ENCODE data around the gene FMN1. TPM values are rescaled to one million over a fixed set of nuclear protein-coding genes. Genes with fewer than 3 reads are reported as not detected.

The FMN1 gene
- total and polyA plus RNA-seq, 2 of the 13 experiments (the other 11 are each of a cell fraction or from before 2014, with no cell fraction given) = 0.20 to 0.60 TPM

DNA sequence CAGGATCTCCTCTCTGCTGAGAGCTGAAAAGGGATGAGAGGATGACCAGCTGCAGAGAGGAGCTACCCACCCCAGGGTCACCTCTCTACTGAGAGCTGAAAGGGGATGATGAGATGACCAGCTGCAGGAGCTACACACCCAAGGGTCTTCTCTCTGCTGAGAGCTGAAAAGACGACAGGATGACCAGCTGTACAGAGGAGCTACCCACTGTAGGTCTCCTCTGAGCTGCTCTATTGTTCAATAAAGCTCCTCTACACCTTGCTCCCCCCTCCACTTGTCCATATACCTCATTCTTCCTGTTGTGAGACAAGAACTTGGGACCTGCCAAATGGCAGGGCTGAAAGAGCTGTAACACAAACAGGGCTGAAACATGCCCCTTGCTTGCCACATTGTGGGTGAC is 149.9 kb downstream of the FMN1 start:
- intact Hi-C loops (cut with micrococcal nuclease; ENCODE audit: unreplicated experiment) = no loop called here
- no peaks in the 10 kb centered on the region for H3K27me3 ChIP-seq (ENCODE audit: control insufficient read depth in 1 of 2, insufficient read depth in 2 of 2, low read length in 2 of 2)
- H3K4me2 ChIP-seq (ENCODE audit: low read depth, low read length) = no peak overlapping the region
- H3K27ac ChIP-seq (ENCODE audit: extremely low read length, insufficient read depth, low read length) = no peak overlapping the region
- H3K9ac ChIP-seq (ENCODE audit: insufficient read depth, low read depth, low read length) = no peak overlapping the region
- no peaks in the 10 kb centered on the region for H3K79me2 ChIP-seq (ENCODE audit: insufficient read depth, low read length)
- in situ Hi-C loops (cut with HindIII; ENCODE audit: extremely low pct_ligation_motif_present, low pct_unique_long_range_greater_than_20kb) = no loop called here
- no peaks in the 10 kb centered on the region for H3K36me3 ChIP-seq (replicated peaks in 1 of 2; ENCODE audit: control insufficient read depth in 1 of 2, insufficient read depth in 2 of 2, low read length in 2 of 2)
- WGBS (ENCODE audit: low lambda C conversion rate) = no CpG with 5 or more reads among the region's 1 CpG
- no peaks in the 10 kb centered on the region for H3K4me1 ChIP-seq (ENCODE audit: insufficient read depth, low read length)
- H4K20me1 ChIP-seq (ENCODE audit: insufficient read depth, low read length) = no peaks in the 10 kb centered on the region
- CTCF ChIA-PET (ENCODE audit: low intra/inter-chr PET ratio, low total read pairs) = no interaction called here
- POLR2A ChIA-PET = no interaction called here
- H3K4me3 ChIP-seq (replicated peaks in 1 of 3; ENCODE audit: insufficient read depth in 1 of 3, low read depth in 2 of 3, low read length in 3 of 3) = no peak overlapping the region
- BruUV-seq (replicated peaks) = no TSS peak
- TF ChIP-seq THAP11 (CRISPR knock-in tag; IDR thresholded peaks at IDR 0.05) (no peak), ZNF775 (CRISPR knock-in tag; IDR thresholded peaks at IDR 0.05; ENCODE audit: borderline replicate concordance) (no peak), HNF4G (IDR thresholded peaks at IDR 0.05; ENCODE audit: borderline replicate concordance, low read depth, low read length) (no peak), HNF4G (CRISPR knock-in tag; IDR thresholded peaks at IDR 0.05; ENCODE audit: borderline replicate concordance, low read depth) (no peak), ZNF138 (CRISPR knock-in tag; IDR thresholded peaks at IDR 0.05; ENCODE audit: low read depth) (no peak), SCMH1 (CRISPR knock-in tag; IDR thresholded peaks at IDR 0.05; ENCODE audit: borderline replicate concordance) (no peak), ZNF773 (CRISPR knock-in tag; IDR thresholded peaks at IDR 0.05; ENCODE audit: borderline replicate concordance) (no peak), ZNF713 (CRISPR knock-in tag; IDR thresholded peaks at IDR 0.05) (no peak), HMGA1 (CRISPR knock-in tag; conservative IDR thresholded peaks at IDR 0.05) (no peak), ZNF639 (CRISPR knock-in tag; conservative IDR thresholded peaks at IDR 0.05) (no peak), MZF1 (CRISPR knock-in tag; IDR thresholded peaks at IDR 0.05; ENCODE audit: borderline replicate concordance) (no peak)
- TF ChIP-seq, protein P1, sequence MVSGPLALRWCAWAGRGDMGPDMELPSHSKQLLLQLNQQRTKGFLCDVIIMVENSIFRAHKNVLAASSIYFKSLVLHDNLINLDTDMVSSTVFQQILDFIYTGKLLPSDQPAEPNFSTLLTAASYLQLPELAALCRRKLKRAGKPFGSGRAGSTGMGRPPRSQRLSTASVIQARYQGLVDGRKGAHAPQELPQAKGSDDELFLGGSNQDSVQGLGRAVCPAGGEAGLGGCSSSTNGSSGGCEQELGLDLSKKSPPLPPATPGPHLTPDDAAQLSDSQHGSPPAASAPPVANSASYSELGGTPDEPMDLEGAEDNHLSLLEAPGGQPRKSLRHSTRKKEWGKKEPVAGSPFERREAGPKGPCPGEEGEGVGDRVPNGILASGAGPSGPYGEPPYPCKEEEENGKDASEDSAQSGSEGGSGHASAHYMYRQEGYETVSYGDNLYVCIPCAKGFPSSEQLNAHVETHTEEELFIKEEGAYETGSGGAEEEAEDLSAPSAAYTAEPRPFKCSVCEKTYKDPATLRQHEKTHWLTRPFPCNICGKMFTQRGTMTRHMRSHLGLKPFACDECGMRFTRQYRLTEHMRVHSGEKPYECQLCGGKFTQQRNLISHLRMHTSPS (CRISPR knock-in tag; IDR thresholded peaks at IDR 0.05; ENCODE audit: low read depth) = no peak
- DNase-seq (ENCODE audit: low spot score) = no peak
- no peak for FAIRE-seq
- H3K9me3 ChIP-seq (ENCODE audit: low read length) = peaks cover 60% of the 10 kb centered on the region
- no peak overlapping the region for H2AFZ ChIP-seq (ENCODE audit: low read length)
- no peak for ATAC-seq

Data from HepG2 (cell line).